ENCODE measurements around the gene ATP13A4.

- TF ChIP-seq CTCF (IDR thresholded peaks at IDR 0.05) (no peak), POLR2A (IDR thresholded peaks at IDR 0.05) (no peak)
Observed at GRCh38 chr3:193400304-193400703, 154.4 kb downstream of the ATP13A4 start.

Data from thyroid gland (tissue), 4 donors.